AG10803 (cell line): ENCODE results near the gene CDC37L1.

ENCODE experiments used
- DNase-seq: peaks from one replicate; pipeline ENCODE4 v3.0.0; 2010; ENCODE audit warnings: low read depth
- H3K4me3 ChIP-seq: 2 replicates; pipeline ENCODE4 v1.5.1; 2011; ENCODE audit warnings: mild to moderate bottlenecking, low read length, control low read depth
- CTCF ChIP-seq: conservative IDR thresholded peaks from 2 replicates; pipeline ENCODE4 v1.5.1; 2011; ENCODE audit warnings: mild to moderate bottlenecking, low read length, control low read depth, inconsistent platforms

CDC37L1 gene

DNA sequence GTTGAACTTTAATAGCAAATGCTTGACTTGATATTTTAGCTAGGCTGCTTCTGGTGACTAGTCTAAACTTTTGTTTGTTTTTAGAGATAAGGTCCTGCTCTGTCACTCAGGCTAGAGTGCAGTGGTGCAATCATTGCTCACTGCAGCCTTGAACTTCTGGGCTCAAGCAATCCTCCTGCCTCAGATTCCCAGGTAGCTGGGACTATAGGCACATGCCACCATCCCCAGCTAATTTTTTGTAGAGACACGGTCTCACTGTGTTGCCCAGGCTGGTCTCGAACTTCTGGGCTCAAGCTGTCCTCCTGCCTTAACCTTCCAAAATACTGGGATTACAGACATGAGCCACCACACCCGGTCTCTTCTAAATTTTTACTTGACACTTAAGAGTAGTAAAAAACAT, 20.7 kb downstream of the CDC37L1 start:
- no peak for DNase-seq
- TF ChIP-seq CTCF = no peak
- H3K4me3 ChIP-seq = no peak overlapping the region

- no peak for DNase-seq
- no peak overlapping the region for H3K4me3 ChIP-seq
- TF ChIP-seq CTCF = no peak
Observed at GRCh38 chr9:4700932-4701331, 21.6 kb downstream of the CDC37L1 start.

GRCh38 chr9:4701526-4701925, 22.2 kb downstream of the CDC37L1 start:
- DNase-seq = no peak
- H3K4me3 ChIP-seq = no peak overlapping the region
- no peak for TF ChIP-seq CTCF

GRCh38 chr9:4704129-4704528, 24.8 kb downstream of the CDC37L1 start:
- DNase-seq = no peak
- no peak for TF ChIP-seq CTCF
- no peak overlapping the region for H3K4me3 ChIP-seq

DNA sequence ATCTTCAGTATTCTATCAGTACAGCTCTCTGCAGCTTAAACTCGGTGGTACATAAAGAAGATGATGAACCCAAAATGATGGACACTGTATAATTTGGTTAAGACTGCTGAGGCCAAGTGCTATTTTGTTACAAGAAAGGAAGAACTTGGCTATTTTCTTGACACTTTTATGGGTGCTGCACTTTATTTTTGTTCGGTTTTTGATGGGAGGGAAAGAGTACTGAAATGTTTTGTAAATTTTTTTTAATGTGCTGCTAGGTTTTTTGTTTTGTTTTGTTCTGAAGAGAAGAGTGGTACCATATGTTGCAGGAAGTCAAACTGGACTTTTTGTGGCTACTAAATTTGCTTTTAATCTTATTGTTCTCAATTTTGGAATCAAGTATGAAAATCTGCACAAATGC, 26.7 kb downstream of the CDC37L1 start:
- no peak overlapping the region for H3K4me3 ChIP-seq
- TF ChIP-seq CTCF = no peak
- no peak for DNase-seq

- DNase-seq = no peak
- TF ChIP-seq CTCF = no peak
- H3K4me3 ChIP-seq = no peak overlapping the region
Observed at GRCh38 chr9:4706971-4707622, 27.7 kb downstream of the CDC37L1 start.

DNA sequence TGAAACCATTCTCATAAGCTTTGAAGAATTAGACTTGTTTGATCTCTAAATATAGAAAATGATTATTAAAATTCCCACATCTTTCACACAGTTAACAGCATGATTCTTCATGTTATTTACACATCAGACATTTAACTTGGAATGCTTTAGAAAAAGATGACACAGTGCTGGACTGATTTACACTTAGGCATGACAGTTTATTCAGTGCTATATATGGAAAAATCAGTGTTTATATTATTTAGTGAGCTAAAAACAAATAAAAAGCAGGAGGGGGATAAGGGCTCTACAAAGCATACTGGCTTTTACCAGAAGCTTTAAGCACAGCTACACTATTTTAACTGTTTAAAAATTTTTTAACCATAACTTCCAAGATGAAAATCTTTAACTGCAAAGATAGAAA, 30.0 kb downstream of the CDC37L1 start:
- DNase-seq = no peak
- TF ChIP-seq CTCF = no peak
- no peak overlapping the region for H3K4me3 ChIP-seq
